GM18498 (cell line): ENCODE results near the gene ATP6V0A4.
"Not testable (repeated sequence)": the region's sequence is repeated elsewhere in the genome, so short reads cannot be mapped to it uniquely, and the experiment has no call there.

Source experiments
- ATAC-seq: cut with Tn5 transposase; IDR thresholded peaks from one replicate; pipeline ENCODE4 v1.9.1; 2021; ENCODE audit warnings: mild to moderate bottlenecking, moderate library complexity; ENCODE audit not compliant: unreplicated experiment

Gene ATP6V0A4

GRCh38 chr7:138705167-138705566 is 92.8 kb downstream of the ATP6V0A4 start:
- ATAC-seq, result no peak

GRCh38 chr7:138701537-138701923 is 96.5 kb downstream of the ATP6V0A4 start:
- ATAC-seq, result no peak

- ATAC-seq, result no peak
Observed at GRCh38 chr7:138700857-138701536, 97.0 kb downstream of the ATP6V0A4 start, which contains the start of gene SVOPL. TSS of gene SVOPL (minus strand) at chr7:138701362. CDS start at chr7:138679045, 22,317 bp downstream.

- no peak for ATAC-seq
Observed at GRCh38 chr7:138699661-138700060, 98.3 kb downstream of the ATP6V0A4 start.

- no peak for ATAC-seq
Observed at GRCh38 chr7:138698281-138698680, 99.7 kb downstream of the ATP6V0A4 start.

GRCh38 chr7:138697535-138698182 is 100.3 kb downstream of the ATP6V0A4 start:
- ATAC-seq, result no peak

- not testable (repeated sequence) for ATAC-seq
Observed at GRCh38 chr7:138695776-138696175, 102.2 kb downstream of the ATP6V0A4 start.

- ATAC-seq, result no peak
Observed at GRCh38 chr7:138695106-138695505, 102.9 kb downstream of the ATP6V0A4 start.

- ATAC-seq, result no peak
Observed at GRCh38 chr7:138691178-138691577, 106.8 kb downstream of the ATP6V0A4 start.

GRCh38 chr7:138690495-138690894 is 107.5 kb downstream of the ATP6V0A4 start:
- no peak for ATAC-seq

- ATAC-seq, result not testable (repeated sequence)
Observed at GRCh38 chr7:138688037-138688436, 110.0 kb downstream of the ATP6V0A4 start.

- no peak for ATAC-seq
Observed at GRCh38 chr7:138684340-138684739, 113.7 kb downstream of the ATP6V0A4 start.

- ATAC-seq, result no peak
Observed at GRCh38 chr7:138679793-138680192, 118.2 kb downstream of the ATP6V0A4 start.

GRCh38 chr7:138670594-138670993 is 127.4 kb downstream of the ATP6V0A4 start:
- ATAC-seq, result no peak

GRCh38 chr7:138669364-138669763 is 128.6 kb downstream of the ATP6V0A4 start:
- no peak for ATAC-seq

GRCh38 chr7:138668946-138669345 is 129.1 kb downstream of the ATP6V0A4 start:
- no peak for ATAC-seq

- ATAC-seq, result no peak
Observed at GRCh38 chr7:138668229-138668596, 129.8 kb downstream of the ATP6V0A4 start.

GRCh38 chr7:138667535-138668228 is 130.3 kb downstream of the ATP6V0A4 start:
- no peak for ATAC-seq

GRCh38 chr7:138666385-138666784 is 131.6 kb downstream of the ATP6V0A4 start:
- ATAC-seq, result no peak

- no peak for ATAC-seq
Observed at GRCh38 chr7:138665669-138666140, 132.3 kb downstream of the ATP6V0A4 start.

- ATAC-seq, result no peak
Observed at GRCh38 chr7:138665249-138665648, 132.7 kb downstream of the ATP6V0A4 start.
